SU-DHL-6 (cell line): ENCODE results near the gene CDKAL1.

Source experiments
- H2AFZ ChIP-seq: fragments of 200-600 bp; sonication (generic); 2 replicates; pipeline ENCODE4 v1.6.1; 2014; ENCODE audit warnings: low read depth, mild to moderate bottlenecking, moderate library complexity, mixed read lengths, antibody characterized with exemption, low read length; ENCODE audit not compliant: severe bottlenecking
- H3F3A ChIP-seq: fragments of 200-600 bp; shearing (Covaris generic); 2 replicates; pipeline ENCODE4 v1.6.0; 2016; ENCODE audit warnings: antibody characterized with exemption, mild to moderate bottlenecking; ENCODE audit not compliant: insufficient read depth
- H3K27ac ChIP-seq: fragments of 200-600 bp; sonication (generic); 2 replicates; pipeline ENCODE4 v1.5.1; 2016; ENCODE audit warnings: low read depth, mild to moderate bottlenecking, low read length, moderate library complexity, mixed read lengths
- H3K27me3 ChIP-seq: fragments of 200-600 bp; sonication (generic), shearing (Covaris generic); 2 replicates; pipeline ENCODE4 v1.6.0; 2014; ENCODE audit warnings: mild to moderate bottlenecking, low read length
- H3K36me3 ChIP-seq: fragments of 200-600 bp; sonication (generic); 2 replicates; pipeline ENCODE4 v1.6.1; 2014; ENCODE audit warnings: mild to moderate bottlenecking, low read length, mixed read lengths
- H3K4me2 ChIP-seq: fragments of 300-600, 200-600 bp; shearing (Covaris generic), sonication (generic); 2 replicates; pipeline ENCODE4 v1.6.0; 2014; ENCODE audit warnings: low read length, low read depth, mild to moderate bottlenecking; ENCODE audit not compliant: poor library complexity, severe bottlenecking
- H3K4me3 ChIP-seq: fragments of 200-600 bp; sonication (generic); 2 replicates; pipeline ENCODE4 v1.5.1; 2014; ENCODE audit warnings: antibody characterized with exemption, low read length, mild to moderate bottlenecking, mixed read lengths; ENCODE audit not compliant: insufficient read depth, poor library complexity, severe bottlenecking
- H3K79me2 ChIP-seq: fragments of 200-600 bp; sonication (generic); 2 replicates; pipeline ENCODE4 v1.6.1; 2014; ENCODE audit warnings: mild to moderate bottlenecking, low read length, moderate library complexity; ENCODE audit not compliant: insufficient read depth
- H3K9ac ChIP-seq: fragments of 200-600 bp; sonication (generic); 2 replicates; pipeline ENCODE4 v1.7.0; 2014; ENCODE audit warnings: mild to moderate bottlenecking, low read length
- H3K9me2 ChIP-seq: fragments of 200-600 bp; sonication (generic); replicated peaks from 2 replicates; pipeline ENCODE4 v1.6.1; 2014; ENCODE audit warnings: low read length; ENCODE audit not compliant: insufficient read depth
- H3K9me3 ChIP-seq: fragments of 200-600 bp; sonication (generic); 2 replicates; pipeline ENCODE4 v1.6.1; 2014; ENCODE audit warnings: low read length, mixed read lengths; ENCODE audit not compliant: insufficient read depth
- H4K20me1 ChIP-seq: fragments of 200-600 bp; sonication (generic); 2 replicates; pipeline ENCODE4 v1.6.1; 2014; ENCODE audit warnings: low read depth, mild to moderate bottlenecking, antibody characterized with exemption, low read length, moderate library complexity, mixed read lengths
- CTCF ChIP-seq: fragments of 200-600 bp; sonication (generic); IDR thresholded peaks from one replicate; pipeline ENCODE4 v1.5.1; 2017; ENCODE audit warnings: antibody characterized with exemption, mild to moderate bottlenecking, low read length, moderate library complexity; ENCODE audit not compliant: insufficient read depth, poor library complexity, severe bottlenecking
- EZH2phosphoT487 ChIP-seq: fragments of 200-600 bp; sonication (generic), shearing (Covaris generic); conservative IDR thresholded peaks from 2 replicates; pipeline ENCODE4 v1.6.1; 2018; ENCODE audit warnings: mild to moderate bottlenecking, antibody characterized with exemption, low read length, moderate library complexity, mixed read lengths

CDKAL1 gene

GRCh38 chr6:20757761-20758160 lies 223.5 kb downstream of the CDKAL1 start:
- no peak overlapping the region for H3K4me2 ChIP-seq
- no peak for TF ChIP-seq EZH2phosphoT487
- no peak for TF ChIP-seq CTCF

DNA sequence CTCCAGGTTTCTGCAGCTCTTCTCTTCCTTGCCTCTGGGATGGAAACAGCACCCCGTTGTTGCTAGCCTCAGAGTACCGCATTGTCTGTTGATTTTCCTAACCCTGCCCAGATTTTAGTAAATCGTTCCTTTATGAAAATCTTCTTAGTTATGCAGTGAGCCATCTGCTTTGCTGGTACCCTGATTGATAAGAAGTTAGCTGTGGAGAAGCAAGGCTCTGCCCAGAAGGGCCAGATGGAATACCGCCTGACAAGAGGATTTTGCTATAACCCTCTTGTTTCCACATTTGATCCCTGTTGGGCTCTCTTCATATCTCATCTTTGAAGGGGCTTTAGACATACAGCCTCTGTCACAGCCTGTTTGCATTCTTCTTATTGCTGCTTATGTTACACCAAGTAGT lies 229.0 kb downstream of the CDKAL1 start:
- no peak for TF ChIP-seq CTCF
- no peak for TF ChIP-seq EZH2phosphoT487
- no peaks in the 10 kb centered on the region for H3K9me2 ChIP-seq
- no peaks in the 10 kb centered on the region for H3K9me3 ChIP-seq
- no peak overlapping the region for H3K27ac ChIP-seq
- no peak overlapping the region for H3K4me3 ChIP-seq
- no peaks in the 10 kb centered on the region for H3F3A ChIP-seq
- peaks cover 6% of the 10 kb centered on the region; the same call in 1 of the 2 replicates for H4K20me1 ChIP-seq
- H3K9ac ChIP-seq = no peak overlapping the region
- H3K27me3 ChIP-seq = no peaks in the 10 kb centered on the region
- H3K4me2 ChIP-seq = no peak overlapping the region
- no peaks in the 10 kb centered on the region for H3K79me2 ChIP-seq
- H3K36me3 ChIP-seq = peaks cover 10% of the 10 kb centered on the region; the same call in 1 of the 2 replicates
- no peak overlapping the region for H2AFZ ChIP-seq

More at GRCh38 chr6:20757761-20758160, 223.5 kb downstream of the CDKAL1 start:
- Histone ChIP-seq H3K4me3 (no peak overlapping the region), H3K79me2 (no peaks in the 10 kb centered on the region), H3K27me3 (no peaks in the 10 kb centered on the region), H3K27ac (no peak overlapping the region), H3K9me3 (no peaks in the 10 kb centered on the region), H3K9ac (no peak overlapping the region), H2AFZ (no peak overlapping the region), H3F3A (no peaks in the 10 kb centered on the region), H4K20me1 (no peaks in the 10 kb centered on the region), H3K36me3 (peaks cover 11% of the 10 kb centered on the region; the same call in 1 of the 2 replicates), H3K9me2 (no peaks in the 10 kb centered on the region)

- Histone ChIP-seq H2AFZ (no peak overlapping the region), H4K20me1 (peaks cover 6% of the 10 kb centered on the region; the same call in 1 of the 2 replicates), H3K4me2 (no peak overlapping the region), H3K9me3 (no peaks in the 10 kb centered on the region), H3K79me2 (no peaks in the 10 kb centered on the region), H3K27ac (no peak overlapping the region), H3K27me3 (no peaks in the 10 kb centered on the region), H3K4me3 (no peak overlapping the region), H3F3A (no peaks in the 10 kb centered on the region), H3K9me2 (no peaks in the 10 kb centered on the region), H3K9ac (no peak overlapping the region), H3K36me3 (no peaks in the 10 kb centered on the region; the same call in 1 of the 2 replicates)
- TF ChIP-seq EZH2phosphoT487 (no peak), CTCF (no peak)
These were observed 235.4 kb downstream of the CDKAL1 start for GRCh38 chr6:20769631-20770030.

DNA sequence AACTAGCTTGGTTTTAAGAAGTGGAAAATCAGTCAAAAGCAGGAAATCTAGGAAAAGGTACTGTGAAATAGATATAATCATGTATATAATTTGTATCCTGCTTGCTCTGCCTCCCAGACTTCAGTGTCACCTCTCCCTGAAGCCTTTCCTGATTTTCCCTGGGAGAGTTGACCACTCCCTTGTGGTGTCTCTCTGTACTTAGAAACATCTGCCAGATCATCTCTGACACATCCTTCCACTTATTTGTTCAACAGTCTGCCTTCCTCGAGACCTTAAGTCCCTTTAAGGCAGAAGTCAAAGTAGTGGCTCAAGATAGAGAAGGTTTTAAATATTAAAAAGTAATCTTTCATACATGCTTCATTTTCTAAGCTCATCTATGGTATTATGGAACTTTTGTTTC lies 236.5 kb downstream of the CDKAL1 start:
- TF ChIP-seq CTCF (no peak), EZH2phosphoT487 (no peak)
- no peaks in the 10 kb centered on the region for H3K27me3 ChIP-seq
- no peak overlapping the region for H3K4me2 ChIP-seq
- no peaks in the 10 kb centered on the region for H3K79me2 ChIP-seq
- H3K9me3 ChIP-seq = no peaks in the 10 kb centered on the region
- H3K9me2 ChIP-seq = no peaks in the 10 kb centered on the region
- no peaks in the 10 kb centered on the region for H3F3A ChIP-seq
- H4K20me1 ChIP-seq = peaks cover 6% of the 10 kb centered on the region; the same call in 1 of the 2 replicates
- H3K4me3 ChIP-seq = no peak overlapping the region
- H3K9ac ChIP-seq = no peak overlapping the region
- no peak overlapping the region for H2AFZ ChIP-seq
- H3K27ac ChIP-seq = no peak overlapping the region
- no peaks in the 10 kb centered on the region; the same call in 1 of the 2 replicates for H3K36me3 ChIP-seq
